Activated CD4-positive, alpha-beta T cell treated with anti-CD3 and anti-CD28 coated beads, Interleukin-2, amount 50 U/mL, for 16 hours (primary cell): ENCODE results near the gene CYP4F12.
"Not testable (repeated sequence)": the region's sequence is repeated elsewhere in the genome, so short reads cannot be mapped to it uniquely, and the experiment has no call there.

ENCODE experiments used
- DNase-seq: peaks from one replicate; pipeline ENCODE4 v3.0.0-alpha.2; 2020

The CYP4F12 gene

DNA sequence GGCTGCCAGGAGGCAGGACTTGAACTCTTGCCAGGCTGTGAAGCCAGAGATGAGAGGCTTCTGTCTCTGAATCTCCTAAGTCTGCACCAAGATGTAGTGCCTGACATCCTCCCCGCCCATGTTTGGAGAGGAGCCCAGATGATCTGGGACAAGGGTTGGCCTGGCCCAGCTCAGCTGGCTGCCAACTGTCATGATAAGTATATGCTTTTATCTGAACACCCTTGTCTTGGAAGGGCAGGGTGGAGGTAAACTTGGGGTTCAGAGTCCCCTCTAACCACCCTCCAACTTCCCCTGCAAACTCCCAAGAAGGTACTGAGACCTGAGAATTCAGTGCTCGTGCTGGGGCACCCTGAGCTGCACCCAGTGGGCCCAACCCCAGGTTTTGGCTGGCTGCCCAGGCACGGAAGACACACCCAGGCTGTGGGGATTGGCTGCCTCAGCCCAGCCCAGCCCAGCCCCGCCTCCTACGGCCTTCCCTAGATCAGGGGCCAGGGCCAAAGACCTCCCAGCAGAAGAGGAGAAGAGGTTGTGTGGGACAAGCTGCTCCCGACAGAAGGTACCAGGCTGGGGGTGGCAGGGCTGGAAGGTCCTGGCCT lies at the start of gene CYP4F12:
Gene CYP4F12, plus strand, starts transcription at position 508 of the 596 bp plus-strand sequence. CDS start 443 bp downstream, outside the sequence.
- DNase-seq: no peak

DNA sequence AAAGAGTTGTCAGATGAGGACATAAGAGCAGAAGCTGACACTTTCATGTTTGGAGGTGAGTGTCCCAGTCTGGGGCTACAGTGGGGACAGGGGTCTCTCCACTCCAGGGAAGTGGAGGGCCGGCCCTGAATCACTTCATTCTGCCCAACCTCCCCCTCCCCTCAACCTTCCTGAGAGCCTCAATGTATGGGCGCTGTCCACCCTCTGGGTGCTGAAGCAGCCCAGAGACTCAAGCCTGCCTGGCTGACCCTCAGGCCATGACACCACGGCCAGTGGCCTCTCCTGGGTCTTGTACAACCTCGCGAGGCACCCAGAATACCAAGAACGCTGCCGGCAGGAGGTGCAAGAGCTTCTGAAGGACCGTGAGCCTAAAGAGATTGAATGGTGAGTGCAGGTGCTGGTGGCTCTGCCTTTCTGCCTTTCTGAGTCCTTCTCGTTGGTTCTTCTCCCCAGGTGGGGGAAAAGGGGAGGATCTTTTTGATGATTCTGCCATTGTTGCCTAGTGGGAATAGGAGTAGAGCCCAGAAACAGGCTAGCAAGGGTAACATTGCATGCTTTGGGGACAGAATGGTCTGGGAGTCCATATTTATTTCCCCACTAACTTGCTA lies 49.1 kb upstream of the CYP4F12 start:
- DNase-seq: no peak

- no peak for DNase-seq
Observed at GRCh38 chr19:15628236-15629002, 44.5 kb upstream of the CYP4F12 start.

DNA sequence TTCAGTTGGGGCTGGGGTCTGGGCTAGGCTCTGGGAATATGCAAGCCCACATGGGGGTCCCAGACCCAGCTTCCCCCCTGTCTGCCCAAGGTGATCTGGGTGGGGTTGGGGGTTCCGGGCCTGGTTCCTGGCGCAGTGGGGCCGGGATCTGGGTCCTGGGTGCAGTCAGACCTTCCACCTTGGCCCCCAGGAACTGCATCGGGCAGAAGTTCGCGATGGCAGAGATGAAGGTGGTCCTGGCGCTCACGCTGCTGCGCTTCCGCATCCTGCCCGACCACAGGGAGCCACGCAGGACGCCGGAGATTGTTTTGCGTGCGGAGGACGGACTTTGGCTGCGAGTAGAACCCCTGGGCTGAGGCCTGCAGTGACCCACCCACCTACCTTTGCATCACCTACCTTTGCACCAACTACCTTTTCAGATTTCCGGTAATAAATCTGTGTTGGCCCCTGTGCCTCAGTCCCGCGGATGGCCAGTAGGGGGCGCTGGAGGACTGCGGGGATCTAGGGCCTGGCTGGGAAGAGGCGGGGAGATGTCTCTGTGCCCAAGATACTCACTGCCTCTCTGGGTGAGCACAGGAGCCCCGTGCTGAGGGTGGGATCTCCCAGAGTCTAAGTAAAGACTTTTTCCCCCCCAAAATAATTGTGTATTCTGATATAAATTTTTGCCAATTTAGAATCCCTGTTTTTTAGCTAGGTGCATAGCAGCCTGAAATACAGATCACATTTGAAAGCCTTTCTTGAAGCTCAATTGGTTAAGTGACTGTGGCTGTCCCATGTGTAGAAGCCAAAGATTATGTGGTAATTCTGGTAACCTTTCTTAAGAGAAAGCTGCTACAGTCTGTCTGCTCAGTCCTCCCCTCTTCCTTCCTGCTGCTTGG lies 43.6 kb upstream of the CYP4F12 start:
- DNase-seq: peak; percentile 82

DNA sequence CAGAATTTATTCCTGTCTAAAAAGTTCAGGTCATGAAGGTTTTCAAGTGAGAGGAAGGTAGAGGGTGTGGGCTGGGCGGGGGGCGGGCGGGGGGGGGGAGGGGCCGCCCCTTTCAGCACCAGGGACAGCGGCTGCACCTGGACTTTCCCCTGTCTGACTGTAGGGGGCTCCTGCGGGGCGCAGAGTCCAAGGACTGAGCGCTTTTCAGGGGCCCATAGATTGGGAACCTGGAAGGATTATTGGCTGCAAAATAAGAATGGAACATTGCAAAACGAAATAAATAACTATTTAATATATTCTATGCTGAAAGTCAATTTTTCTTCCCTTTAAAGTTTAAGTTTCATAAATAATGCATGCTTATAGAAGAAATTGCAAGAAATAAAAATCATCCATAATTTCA lies 41.1 kb upstream of the CYP4F12 start:
- no peak for DNase-seq

- no peak for DNase-seq
Observed at GRCh38 chr19:15633082-15633835, 39.6 kb upstream of the CYP4F12 start.

DNA sequence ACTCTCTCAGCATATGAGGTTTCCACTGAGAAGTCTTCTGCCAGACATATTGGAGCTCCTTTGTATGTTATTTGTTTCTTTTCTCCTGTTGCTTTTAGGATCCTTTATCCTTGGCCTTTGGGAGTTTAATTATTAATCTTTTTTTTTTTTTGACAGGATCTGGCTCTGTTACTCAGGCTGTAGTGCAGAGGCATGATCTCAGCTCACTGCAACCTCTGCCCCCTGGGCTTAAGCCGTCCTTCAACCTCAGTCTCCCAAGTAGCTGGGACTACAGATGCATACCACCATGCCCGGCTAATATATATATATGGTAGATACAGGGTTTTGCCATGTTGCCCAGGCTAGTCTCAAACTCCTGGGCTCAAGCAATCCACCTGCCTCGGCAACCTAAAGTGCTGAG lies 38.8 kb upstream of the CYP4F12 start:
- no peak for DNase-seq

DNA sequence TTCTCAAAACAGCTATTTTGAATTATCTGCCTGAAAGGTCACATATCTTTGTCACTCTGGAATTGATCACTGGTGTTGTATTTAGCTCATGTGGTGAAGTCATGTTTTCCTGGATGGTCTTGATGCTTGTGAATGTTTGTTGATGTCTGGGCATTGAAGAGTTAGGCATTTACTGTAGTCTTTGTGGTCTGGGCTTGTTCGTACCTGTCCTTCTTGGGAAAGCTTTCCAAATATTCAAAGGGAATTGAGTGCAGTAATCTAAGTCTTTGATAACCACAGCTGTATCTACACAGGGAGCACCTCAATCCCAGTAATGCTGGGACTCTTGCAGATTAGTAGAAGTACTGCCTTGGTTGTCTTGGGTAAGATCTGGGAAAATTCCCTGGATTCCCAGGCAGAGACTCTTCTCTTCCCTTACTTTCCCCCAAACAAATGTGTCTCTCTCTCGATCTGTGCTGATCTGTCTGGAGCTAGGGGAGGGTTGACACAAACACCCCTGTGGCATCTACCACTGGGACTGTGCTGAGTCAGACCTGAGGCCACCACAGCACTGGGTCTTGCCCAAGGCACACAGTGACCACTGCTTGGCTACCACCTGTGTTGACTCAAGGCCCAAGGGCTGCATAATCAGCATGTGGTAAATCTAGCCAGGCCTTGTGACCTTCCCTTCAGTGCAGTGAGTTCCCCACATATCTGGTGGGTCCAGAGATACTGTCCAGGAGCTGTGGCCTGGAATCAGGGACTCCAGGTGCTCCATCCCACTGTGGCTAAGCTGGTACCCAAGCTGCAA lies 37.7 kb upstream of the CYP4F12 start:
- no peak for DNase-seq

DNA sequence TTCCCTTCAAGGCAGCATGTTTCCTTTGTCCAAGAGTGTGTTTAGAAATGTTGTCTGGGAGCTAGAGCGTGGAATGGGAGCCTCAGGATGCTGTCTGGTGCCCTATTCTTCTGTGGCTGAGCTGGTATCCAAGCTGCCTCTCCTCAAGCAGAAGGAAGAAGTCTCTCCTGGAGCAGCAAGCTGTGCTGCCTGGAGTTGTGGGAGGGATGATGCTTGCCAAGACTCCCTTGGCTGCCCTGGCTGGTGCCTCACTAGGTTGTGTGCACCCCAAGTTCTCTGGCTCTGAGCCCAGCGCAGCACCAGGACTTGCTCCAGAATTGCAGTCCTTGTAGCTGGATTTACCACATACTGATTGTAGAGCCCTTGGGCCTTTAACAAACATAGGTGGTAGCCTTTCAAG lies 36.9 kb upstream of the CYP4F12 start:
- DNase-seq: no peak

- no peak for DNase-seq
Observed at GRCh38 chr19:15639596-15639995, 33.3 kb upstream of the CYP4F12 start.

DNA sequence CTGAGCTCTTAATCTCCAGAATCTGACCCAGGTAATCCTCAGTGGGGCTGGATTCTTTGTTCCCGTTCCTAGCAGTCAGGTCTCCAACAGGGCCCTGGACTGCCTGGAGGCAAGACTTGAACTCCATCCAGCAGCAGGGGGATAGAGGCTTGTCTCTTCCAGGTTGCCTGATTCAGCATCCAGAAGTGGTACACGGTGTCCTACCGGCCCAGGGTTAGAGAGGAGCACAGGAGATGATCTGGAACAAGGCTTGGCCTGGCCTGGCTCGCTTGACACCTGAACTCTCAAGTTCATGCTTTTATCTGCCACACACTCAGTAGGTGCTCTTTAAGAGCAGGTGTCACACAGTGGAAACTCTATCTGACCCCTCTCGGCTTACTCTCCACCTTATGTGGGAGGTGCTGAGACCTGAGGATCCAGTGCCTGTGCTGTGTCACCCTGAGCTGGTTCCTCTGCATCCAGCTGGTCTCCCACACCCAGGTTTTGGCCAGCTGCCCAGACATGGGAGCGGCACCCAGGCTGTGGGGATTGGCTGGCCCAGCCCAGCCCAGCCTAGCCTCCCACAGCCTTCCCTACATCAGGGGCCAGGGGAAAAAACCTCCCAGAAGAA lies 32.5 kb upstream of the CYP4F12 start, which contains the start of gene CYP4F3:
Gene CYP4F3, plus strand, starts transcription at position 604 of the 610 bp plus-strand sequence. CDS start 519 bp downstream, outside the sequence.
- DNase-seq: no peak

DNA sequence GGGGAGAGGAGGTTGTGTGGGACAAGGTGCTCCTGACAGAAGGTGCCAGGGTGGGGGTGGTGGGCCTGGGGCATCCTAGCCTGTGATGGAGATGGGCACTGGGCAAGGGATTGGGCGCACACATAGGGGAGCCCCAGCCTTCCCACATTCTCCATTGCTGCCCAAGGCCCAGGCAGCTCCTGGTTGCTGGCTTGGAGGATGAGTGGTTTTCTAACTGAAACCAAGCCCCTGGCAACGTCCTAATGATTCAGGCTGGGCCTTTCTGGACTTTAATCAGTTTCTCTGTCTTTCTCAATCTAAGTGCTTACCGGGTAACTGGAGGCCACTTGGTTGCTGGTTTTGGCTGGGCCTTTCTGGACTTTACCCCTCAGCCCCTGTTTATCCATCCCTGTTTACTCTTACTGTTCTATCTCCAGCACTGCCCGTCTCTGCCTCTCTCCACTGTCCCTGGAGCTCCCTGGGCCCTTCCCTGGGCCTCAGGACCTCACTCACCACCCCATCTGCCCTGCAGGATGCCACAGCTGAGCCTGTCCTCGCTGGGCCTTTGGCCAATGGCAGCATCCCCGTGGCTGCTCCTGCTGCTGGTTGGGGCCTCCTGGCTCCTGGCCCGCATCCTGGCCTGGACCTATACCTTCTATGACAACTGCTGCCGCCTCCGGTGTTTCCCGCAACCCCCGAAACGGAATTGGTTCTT lies 31.8 kb upstream of the CYP4F12 start:
- no peak for DNase-seq

- no peak for DNase-seq
Observed at GRCh38 chr19:15641901-15642491, 30.9 kb upstream of the CYP4F12 start.

DNA sequence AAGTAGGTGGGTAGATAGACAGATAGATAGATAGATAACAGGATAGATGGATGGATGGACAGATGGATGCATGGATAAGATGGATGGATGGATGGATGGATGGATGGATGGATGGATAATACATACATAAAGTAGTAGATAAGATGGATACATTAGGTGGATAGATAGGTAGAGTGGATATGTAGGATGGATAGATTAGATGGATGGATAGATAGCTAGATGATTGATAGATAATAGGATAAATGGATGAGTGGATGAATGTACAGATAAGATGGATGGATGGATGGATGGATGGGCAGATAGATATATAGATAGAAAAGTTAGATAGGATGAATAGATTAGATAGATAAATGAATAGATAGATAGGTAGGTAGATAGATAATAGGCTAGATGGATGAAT lies 30.1 kb upstream of the CYP4F12 start:
- no peak for DNase-seq

DNA sequence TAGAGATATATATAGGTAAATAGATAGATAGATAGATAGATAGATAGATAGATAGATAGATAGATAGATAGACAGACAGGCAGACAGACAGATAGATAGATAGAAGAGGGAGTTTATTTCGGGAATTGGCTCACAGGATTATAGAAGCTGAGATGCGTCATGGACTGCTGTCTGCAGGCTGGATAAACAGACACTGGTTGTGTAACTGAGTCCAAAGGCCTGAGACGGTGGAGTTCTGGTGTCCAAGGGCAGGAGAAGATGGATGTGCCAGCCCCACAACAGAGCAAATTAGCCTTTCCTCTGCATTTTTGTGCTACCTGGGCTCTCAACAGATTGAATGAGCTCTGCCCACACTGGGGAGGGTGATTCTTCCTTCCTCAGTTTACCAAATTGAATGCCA lies 29.5 kb upstream of the CYP4F12 start:
- DNase-seq: no peak

- no peak for DNase-seq
Observed at GRCh38 chr19:15644066-15644741, 28.7 kb upstream of the CYP4F12 start.

- DNase-seq: no peak
Observed at GRCh38 chr19:15644816-15645215, 28.1 kb upstream of the CYP4F12 start.

GRCh38 chr19:15649526-15649925 lies 23.4 kb upstream of the CYP4F12 start:
- no peak for DNase-seq

DNA sequence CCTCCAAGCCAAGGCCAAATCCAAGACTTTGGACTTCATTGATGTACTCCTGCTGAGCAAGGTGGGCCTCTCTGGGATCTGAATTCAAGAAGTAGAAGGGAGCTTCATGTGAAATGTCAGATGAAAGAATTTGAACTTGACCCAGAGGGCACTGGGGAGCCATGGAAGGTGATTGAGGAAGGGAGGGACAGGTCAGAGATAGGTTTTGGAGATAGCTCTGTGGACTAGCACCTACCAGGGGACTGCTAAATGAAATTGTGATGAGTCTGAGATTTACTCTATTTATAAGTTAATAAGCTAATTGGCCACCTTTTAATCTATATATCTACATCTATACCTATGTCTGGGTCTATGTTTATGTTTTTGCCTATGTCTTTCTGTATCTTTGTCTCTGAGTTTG lies 22.8 kb upstream of the CYP4F12 start:
- DNase-seq: not testable (repeated sequence)
